T-helper 2 cell treated with Interferon-gamma antibody and Interleukin-4, amounts not matched to agents 100 ng/mL and 5 ng/mL, for 36 hours (primary cell): ENCODE data around the gene OSBPL5. TPM values are rescaled to one million over a fixed set of nuclear protein-coding genes. Genes with fewer than 3 reads are reported as not detected.

Experiments
- intact Hi-C: fragments of 100-400 bp; cut with micrococcal nuclease; formaldehyde crosslinking; loops from one replicate; pipeline ENCODE4 v1.15.1; 2023
- total RNA-seq: library from RNA; stranded (reverse); gene quantifications from 2 replicates; pipeline ENCODE4 v1.2.3, GENCODE V29; 2022

OSBPL5 gene
- total RNA-seq, 1 donor from 2014 or later: 3.7 TPM

- intact Hi-C loops: no loop called here
Measured at GRCh38 chr11:3198815-3199214, 33.7 kb upstream of the OSBPL5 start.

GRCh38 chr11:3197878-3198528 lies 32.9 kb upstream of the OSBPL5 start:
- intact Hi-C loops: no loop called here

GRCh38 chr11:3197044-3197695 lies 32.1 kb upstream of the OSBPL5 start:
- intact Hi-C loops: no loop called here

GRCh38 chr11:3196161-3197043 lies 31.3 kb upstream of the OSBPL5 start:
- intact Hi-C loops: no loop called here

- intact Hi-C loops: no loop called here
Measured at GRCh38 chr11:3195251-3196160, 30.4 kb upstream of the OSBPL5 start.

GRCh38 chr11:3194016-3194816 lies 29.1 kb upstream of the OSBPL5 start:
- intact Hi-C loops: no loop called here

- intact Hi-C loops: no loop called here
Measured at GRCh38 chr11:3193373-3194015, 28.4 kb upstream of the OSBPL5 start.

GRCh38 chr11:3192511-3193372 lies 27.6 kb upstream of the OSBPL5 start:
- intact Hi-C loops: no loop called here

GRCh38 chr11:3191586-3192324 lies 26.6 kb upstream of the OSBPL5 start:
- intact Hi-C loops: no loop called here

GRCh38 chr11:3190600-3190999 lies 25.5 kb upstream of the OSBPL5 start:
- intact Hi-C loops: no loop called here

- intact Hi-C loops: no loop called here
Measured at GRCh38 chr11:3189886-3190583, 24.9 kb upstream of the OSBPL5 start.

- intact Hi-C loops: no loop called here
Measured at GRCh38 chr11:3189196-3189843, 24.2 kb upstream of the OSBPL5 start.

- intact Hi-C loops: no loop called here
Measured at GRCh38 chr11:3188496-3189195, 23.5 kb upstream of the OSBPL5 start.

- intact Hi-C loops: no loop called here
Measured at GRCh38 chr11:3186166-3186953, 21.2 kb upstream of the OSBPL5 start.

- intact Hi-C loops: no loop called here
Measured at GRCh38 chr11:3184732-3185347, 19.7 kb upstream of the OSBPL5 start.
